GM19238 (cell line): ENCODE data around the gene ERP44.

Experiments
- DNase-seq: peaks from one replicate; pipeline ENCODE4 v3.0.0; 2011; ENCODE audit warnings: low spot score; ENCODE audit not compliant: insufficient read length

ERP44 gene

DNA sequence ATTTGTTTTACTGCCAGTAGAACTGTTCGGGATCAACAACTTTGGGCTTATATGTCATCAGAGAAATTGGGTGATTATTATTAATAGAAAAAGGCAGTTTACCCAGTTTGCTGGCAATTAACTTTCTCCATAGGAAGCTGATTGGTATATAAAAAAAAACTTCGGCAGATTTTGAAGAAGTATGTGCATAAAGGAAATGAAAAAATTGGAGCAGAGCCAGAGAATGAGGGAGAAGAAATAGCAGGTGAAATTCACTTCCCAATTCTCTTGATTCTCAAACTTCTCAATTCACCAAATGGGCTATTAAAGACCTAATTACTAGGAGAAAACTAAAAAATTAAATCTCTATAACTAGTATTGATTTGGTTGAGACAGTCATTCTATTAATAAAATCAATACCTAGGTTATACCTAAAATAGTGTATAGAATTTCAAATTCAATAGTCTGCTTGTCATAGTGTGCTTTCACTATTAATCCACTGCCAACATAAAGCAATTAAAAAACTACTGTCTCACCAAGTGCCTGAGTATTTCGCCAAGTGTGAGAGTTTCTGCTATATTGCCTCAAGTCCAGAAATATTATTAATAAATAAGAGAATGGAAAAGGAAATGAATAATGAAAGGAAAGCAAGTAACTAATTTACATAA lies 144.8 kb downstream of the ERP44 start:
- no peak for DNase-seq

GRCh38 chr9:99948896-99949295 lies 149.9 kb downstream of the ERP44 start:
- DNase-seq = no peak

DNA sequence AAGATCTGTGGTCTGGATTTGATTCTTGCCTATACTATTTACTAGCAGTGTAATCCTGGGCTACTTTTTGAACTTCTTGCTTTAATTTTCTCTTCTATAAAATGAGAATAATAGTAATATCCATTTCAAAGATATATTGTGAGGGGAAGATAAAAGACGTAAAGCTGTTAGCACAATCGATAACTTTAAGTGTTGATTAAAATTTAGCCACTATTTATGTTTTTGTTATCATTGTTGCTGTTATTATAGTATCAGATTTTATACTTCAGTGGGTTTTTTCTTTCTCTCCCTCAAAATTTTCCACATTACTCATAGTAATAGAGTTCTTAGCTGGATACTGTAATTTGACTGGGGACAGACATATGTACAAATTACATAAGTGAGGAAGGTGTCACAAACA lies 150.3 kb downstream of the ERP44 start:
- no peak for DNase-seq

- no peak for DNase-seq
Observed at GRCh38 chr9:99947395-99947794, 151.4 kb downstream of the ERP44 start.

DNA sequence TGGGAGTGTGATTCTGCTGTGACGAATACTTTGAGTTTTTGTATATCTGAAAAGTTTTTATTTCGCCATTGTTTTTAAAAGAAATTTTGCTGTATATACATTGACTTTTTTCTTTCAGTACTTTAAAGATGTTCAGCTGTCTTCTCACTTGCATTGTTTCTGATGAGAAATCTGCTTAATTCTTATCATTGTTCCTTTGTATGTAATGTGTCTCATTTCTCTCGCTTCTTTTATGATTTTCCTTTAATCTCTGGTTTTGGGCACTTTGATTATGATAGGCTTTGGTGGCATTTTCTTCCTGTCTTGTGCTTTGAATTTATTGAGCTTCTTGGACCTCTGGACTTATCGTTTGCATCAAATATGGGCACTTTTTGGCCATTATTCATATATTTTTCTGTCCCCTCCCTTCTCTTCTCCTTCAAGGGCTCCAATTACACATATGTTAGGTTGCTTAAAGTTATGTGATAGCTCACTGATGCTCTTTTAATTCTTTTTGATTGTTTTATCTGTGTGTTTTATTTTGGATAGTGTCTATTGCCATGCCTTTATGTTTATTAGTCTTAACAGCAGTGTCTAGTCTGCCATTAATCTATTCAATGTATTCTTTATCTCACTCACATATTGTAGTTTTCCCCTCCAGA lies 161.7 kb downstream of the ERP44 start:
- DNase-seq = no peak

DNA sequence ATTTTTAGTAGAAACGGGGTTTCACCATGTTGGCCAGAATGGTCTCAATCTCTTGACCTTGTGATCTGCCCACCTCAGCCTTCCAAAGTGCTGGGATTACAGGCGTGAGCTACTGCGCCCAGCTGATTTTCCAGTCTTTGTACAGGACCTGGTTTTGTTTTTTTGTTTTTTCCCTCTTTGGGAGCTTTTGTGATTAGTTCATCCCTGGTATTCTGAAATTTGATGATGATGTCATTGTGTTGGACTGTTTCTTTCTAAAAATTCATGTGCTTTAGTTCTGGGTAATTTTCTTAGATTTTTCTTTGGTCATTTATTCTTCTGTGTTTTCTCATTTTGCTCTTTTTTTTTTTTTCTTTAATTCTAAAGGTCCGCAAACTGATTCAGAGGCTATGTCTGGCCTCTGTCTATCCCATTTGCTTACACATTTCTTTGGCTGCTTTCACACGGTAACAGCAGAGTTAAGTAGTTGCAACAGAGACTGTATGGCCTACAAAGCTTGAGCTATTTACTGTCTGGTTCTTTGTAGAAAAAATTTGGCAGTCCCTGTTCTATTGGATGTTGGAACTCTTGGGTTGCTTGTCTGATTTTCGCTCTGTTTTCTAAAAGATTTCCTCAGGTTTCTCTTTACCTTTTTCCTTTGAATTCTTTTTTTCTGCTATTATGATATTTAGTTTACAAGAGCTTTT lies 167.5 kb downstream of the ERP44 start:
- DNase-seq = no peak

- no peak for DNase-seq
Observed at GRCh38 chr9:99929652-99930051, 169.1 kb downstream of the ERP44 start.
